Fibroblast of skin of left biceps (primary cell): Measurements from ENCODE around the gene TOPORS.
"Not testable (repeated sequence)": the region's sequence is repeated elsewhere in the genome, so short reads cannot be mapped to it uniquely, and the experiment has no call there.

Experiments
- DNase-seq, 2 experiments: peaks; one replicate each; pipeline ENCODE4 v3.0.0-alpha.2; 2013; ENCODE audit warnings: low read depth in 2 of 2

The TOPORS gene

GRCh38 chr9:32566770-32567169 lies 14.4 kb upstream of the TOPORS start:
- no peak for DNase-seq

- no peak for DNase-seq
Measured at GRCh38 chr9:32565967-32566366, 13.6 kb upstream of the TOPORS start.

- DNase-seq, result no peak
Measured at GRCh38 chr9:32558408-32558934, 6.1 kb upstream of the TOPORS start.

- no peak for DNase-seq
Measured at GRCh38 chr9:32554591-32554990, 2.2 kb upstream of the TOPORS start.

GRCh38 chr9:32554107-32554506 lies 1.7 kb upstream of the TOPORS start:
- DNase-seq, result no peak

GRCh38 chr9:32551276-32552051 lies 922 bp downstream of the TOPORS start:
- peak in 1 of 2 experiments; percentile 12 for DNase-seq

GRCh38 chr9:32550562-32551275 lies 1.7 kb downstream of the TOPORS start:
- peak; percentile 82 to 85 for DNase-seq

GRCh38 chr9:32550150-32550561 lies 2.2 kb downstream of the TOPORS start:
- DNase-seq, result no peak

GRCh38 chr9:32548213-32548612 lies 4.2 kb downstream of the TOPORS start:
- not testable (repeated sequence) for DNase-seq

GRCh38 chr9:32545884-32546283 lies 6.5 kb downstream of the TOPORS start:
- no peak for DNase-seq

GRCh38 chr9:32543047-32543446 lies 9.3 kb downstream of the TOPORS start:
- DNase-seq, result no peak

GRCh38 chr9:32533816-32534215 lies 18.6 kb downstream of the TOPORS start:
- no peak for DNase-seq

GRCh38 chr9:32533336-32533735 lies 19.1 kb downstream of the TOPORS start:
- DNase-seq, result no peak

GRCh38 chr9:32526707-32527048 lies 25.7 kb downstream of the TOPORS start:
- DNase-seq, result no peak

GRCh38 chr9:32526041-32526706 lies 26.2 kb downstream of the TOPORS start, which contains the start of gene RIGI:
Gene RIGI (minus strand): TSS chr9:32526196. CDS start chr9:32526166, 30 bp downstream.
- DNase-seq, result peak; percentile 64 to 72

GRCh38 chr9:32525709-32526030 lies 26.7 kb downstream of the TOPORS start:
- no peak for DNase-seq

- no peak for DNase-seq
Measured at GRCh38 chr9:32524892-32525708, 27.3 kb downstream of the TOPORS start.

GRCh38 chr9:32524558-32524891 lies 27.9 kb downstream of the TOPORS start:
- DNase-seq, result not testable (repeated sequence)

- no peak for DNase-seq
Measured at GRCh38 chr9:32523910-32524309, 28.5 kb downstream of the TOPORS start.

GRCh38 chr9:32518276-32518675 lies 34.1 kb downstream of the TOPORS start:
- DNase-seq, result no peak

- DNase-seq, result no peak
Measured at GRCh38 chr9:32516241-32516640, 36.1 kb downstream of the TOPORS start.

- DNase-seq, result no peak
Measured at GRCh38 chr9:32508728-32509127, 43.7 kb downstream of the TOPORS start.
